Small intestine (tissue), 7 donors: ENCODE measurements around the gene PYDC1. TPM values are rescaled to one million over a fixed set of nuclear protein-coding genes. Genes with fewer than 3 reads are reported as not detected.

Source experiments
- DNase-seq, 2 donors: peaks; one replicate each; pipeline versions ENCODE4 v3.0.0 to v3.0.0-alpha.2; 2013
- FAIRE-seq: peaks from 2 replicates; lab custom pipeline; 2012; peaks lifted over from hg19 to GRCh38; lab: Jason Lieb, UNC
- H3K27ac ChIP-seq, 3 donors: one replicate each; pipeline ENCODE4 v1.5.1; 2013; ENCODE audit warnings: low read length in 2 of 3, mild to moderate bottlenecking in 2 of 3, control low read depth in 1 of 3, inconsistent platforms in 1 of 3, low read depth in 1 of 3, moderate library complexity in 1 of 3
- H3K27me3 ChIP-seq, 3 donors: one replicate each; pipeline ENCODE4 v1.6.1; 2013; ENCODE audit warnings: low read length in 3 of 3, inconsistent platforms in 1 of 3; ENCODE audit not compliant: control insufficient read depth in 3 of 3, insufficient read depth in 3 of 3
- H3K36me3 ChIP-seq, 3 donors: one replicate each; pipeline ENCODE4 v1.6.1; 2013; ENCODE audit warnings: low read length in 3 of 3, inconsistent platforms in 1 of 3, low read depth in 1 of 3, mild to moderate bottlenecking in 1 of 3, moderate library complexity in 1 of 3; ENCODE audit not compliant: control insufficient read depth in 3 of 3, insufficient read depth in 2 of 3
- H3K4me1 ChIP-seq, 3 donors: one replicate each; pipeline ENCODE4 v1.6.1; 2013; ENCODE audit warnings: low read length in 2 of 3, inconsistent platforms in 1 of 3, low read depth in 1 of 3, mild to moderate bottlenecking in 1 of 3, moderate library complexity in 1 of 3; ENCODE audit not compliant: control insufficient read depth in 3 of 3, insufficient read depth in 2 of 3
- H3K4me3 ChIP-seq, 3 donors: one replicate each; pipeline ENCODE4 v1.5.1; 2013; ENCODE audit warnings: low read length in 3 of 3, control low read depth in 1 of 3, inconsistent platforms in 1 of 3, low read depth in 1 of 3, mild to moderate bottlenecking in 1 of 3, moderate library complexity in 1 of 3
- H3K9me3 ChIP-seq, 2 donors: one replicate each; pipeline ENCODE4 v1.6.1; 2013; ENCODE audit warnings: low read depth in 1 of 2, low read length in 1 of 2; ENCODE audit not compliant: control insufficient read depth in 2 of 2, insufficient read depth in 1 of 2
- WGBS, 3 donors: extraction: QIAGEN DNeasy Blood & Tissue Kit; methylation state at CpG; one replicate each; pipeline ENCODE4 v1.1.7; 2013; 5-methylcytosine and 5-hydroxymethylcytosine counted together
- polyA plus RNA-seq, 4 donors: library from polyadenylated mRNA; stranded (reverse) in 3 of 4; unstranded in 1 of 4; fragments of 200-250 nt in 3 of 4; fragments of 120-200 nt in 1 of 4; gene quantifications; one replicate each; pipeline versions ENCODE4 v1.2.1 to v1.2.3, GENCODE V29; 2013
- donor health status: healthy with polysubstance abuse.
- donor health status: control.
- donor health status: control.
- donor health status: Bipolar disorder and iron deficiency.
- donor health status: healthy.

PYDC1 gene
- polyA plus RNA-seq, 4 donors, result 0.32 TPM; not detected in 3

DNA sequence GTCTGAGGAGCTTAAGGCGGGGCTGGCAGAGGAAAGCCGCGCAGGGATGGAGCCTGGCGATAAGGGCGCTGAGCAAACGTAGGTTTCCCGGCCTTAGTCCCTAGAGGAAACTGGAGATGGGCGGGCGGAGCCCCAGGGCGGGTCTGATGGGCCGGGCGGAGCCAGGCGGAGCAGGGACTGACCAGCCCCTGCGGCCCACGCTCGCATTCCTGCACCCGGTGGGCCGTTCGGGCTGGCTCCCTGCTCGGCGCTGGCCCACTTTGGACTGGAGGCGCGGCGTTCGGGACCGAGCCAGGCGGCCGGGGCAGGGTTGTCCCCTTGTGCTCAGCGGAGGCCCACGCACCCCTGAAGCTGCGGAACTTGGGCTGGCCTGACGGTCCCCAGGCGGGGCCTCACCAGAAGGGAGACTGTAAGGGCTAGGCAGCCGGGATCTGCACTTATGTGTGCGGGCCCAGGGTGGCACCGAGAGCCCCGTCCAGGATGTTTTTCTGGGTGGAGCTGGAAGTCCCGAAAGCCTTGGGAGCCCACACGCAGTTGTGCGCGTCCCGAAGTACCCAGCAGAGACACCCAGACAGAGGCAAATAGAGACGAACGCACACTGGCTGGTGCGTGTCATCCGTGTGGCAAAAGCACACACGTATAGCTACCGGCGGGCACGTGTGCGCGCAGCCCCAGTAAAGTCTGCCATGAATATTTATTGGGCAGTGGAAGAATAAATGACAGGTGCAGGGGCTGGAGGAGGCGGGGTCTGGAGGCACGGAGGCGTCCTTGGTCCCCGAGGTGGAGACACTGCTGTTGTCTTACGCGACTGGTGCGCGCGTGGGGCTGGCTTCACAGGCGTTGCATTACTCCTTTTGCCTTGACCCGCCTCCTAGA is 1.4 kb downstream of the PYDC1 start:
- 1 to 2% (median 2%) methylated on average over 61 to 63 of the region's 63 CpGs for WGBS, 3 donors
- Histone ChIP-seq H3K36me3 (no peaks in the 10 kb centered on the region), H3K27me3 (peaks cover 0 to 30% (median 13%) of the 10 kb centered on the region in 3 donors), H3K4me1 (peaks cover 0 to 17% (median 0%) of the 10 kb centered on the region in 3 donors), H3K27ac (no peak overlapping the region), H3K9me3 (no peaks in the 10 kb centered on the region), H3K4me3 (peak overlapping the region in 2 of 3 donors; percentile 35 to 47)
- no peak for FAIRE-seq
- DNase-seq, result peak; percentile 59 to 76

DNA sequence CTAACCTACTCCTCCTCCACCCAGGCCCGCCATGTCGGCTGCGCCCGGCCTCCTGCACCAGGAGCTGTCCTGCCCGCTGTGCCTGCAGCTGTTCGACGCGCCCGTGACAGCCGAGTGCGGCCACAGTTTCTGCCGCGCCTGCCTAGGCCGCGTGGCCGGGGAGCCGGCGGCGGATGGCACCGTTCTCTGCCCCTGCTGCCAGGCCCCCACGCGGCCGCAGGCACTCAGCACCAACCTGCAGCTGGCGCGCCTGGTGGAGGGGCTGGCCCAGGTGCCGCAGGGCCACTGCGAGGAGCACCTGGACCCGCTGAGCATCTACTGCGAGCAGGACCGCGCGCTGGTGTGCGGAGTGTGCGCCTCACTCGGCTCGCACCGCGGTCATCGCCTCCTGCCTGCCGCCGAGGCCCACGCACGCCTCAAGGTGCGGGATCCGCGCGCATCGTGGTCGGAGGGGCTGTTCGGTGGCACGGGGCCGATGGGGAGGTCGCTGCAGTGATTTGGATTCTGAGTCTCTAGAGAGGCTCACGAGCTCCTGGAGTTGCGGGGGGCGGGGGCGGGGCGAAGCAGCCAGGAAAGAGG is 2.1 kb downstream of the PYDC1 start:
- 16 to 24% (median 24%) methylated on average over 34 to 58 of the region's 58 CpGs for WGBS, 3 donors
- Histone ChIP-seq H3K27me3 (peaks cover 0 to 30% (median 13%) of the 10 kb centered on the region in 3 donors), H3K9me3 (no peaks in the 10 kb centered on the region)

DNA sequence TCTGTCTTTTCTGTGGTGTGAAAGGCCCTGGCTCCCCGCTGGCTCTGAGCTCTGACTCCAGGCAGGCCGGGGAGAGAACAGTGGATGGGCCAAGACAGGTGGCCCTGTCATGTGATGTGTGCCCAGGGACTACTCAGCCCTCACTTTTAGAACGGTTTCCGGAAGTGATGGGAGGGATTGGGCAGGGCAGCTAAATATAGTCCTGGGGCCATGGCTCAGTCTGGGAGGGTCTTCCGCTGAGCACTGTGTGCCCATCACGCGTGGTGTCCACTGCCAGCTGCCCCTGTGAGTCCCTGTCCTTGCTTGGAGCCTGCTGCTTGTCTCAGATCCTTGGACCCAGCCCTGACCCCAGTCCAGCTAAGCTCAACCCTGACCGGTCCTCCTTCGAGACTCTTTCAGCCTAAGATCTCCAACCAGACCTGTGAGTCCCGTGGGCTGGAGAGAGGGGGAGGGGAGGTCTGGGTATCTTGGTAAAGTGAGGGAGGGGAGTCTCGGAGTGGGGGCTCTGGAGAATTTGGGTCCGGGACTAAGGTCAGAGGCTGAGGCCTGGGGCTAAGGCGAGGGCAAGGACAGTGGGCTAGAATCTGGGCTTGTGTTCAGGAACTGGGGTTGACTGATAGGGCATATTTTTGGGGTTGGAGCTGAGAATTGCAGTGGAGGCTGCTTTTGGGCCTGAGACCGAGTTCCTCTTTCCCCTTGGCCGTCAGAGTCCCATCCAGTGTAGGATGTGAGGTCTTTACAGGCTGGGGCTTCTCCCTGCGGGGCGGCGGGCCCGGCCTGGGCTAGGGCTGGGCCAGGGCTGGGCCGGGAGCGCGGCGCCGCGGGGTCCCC is 2.8 kb downstream of the PYDC1 start, which contains the start of gene TRIM72:
TRIM72 (plus strand) TSS at position 243 of the 831 bp plus-strand sequence. CDS start 620 bp downstream, outside the sequence.
- Histone ChIP-seq H3K4me1 (peaks cover 0 to 17% (median 0%) of the 10 kb centered on the region in 3 donors), H3K4me3 (peak within 1 kb of the TSS in 1 of 3 donors; percentile 35), H3K9me3 (no peaks in the 10 kb centered on the region), H3K27me3 (peaks cover 0 to 30% (median 13%) of the 10 kb centered on the region in 3 donors), H3K36me3 (no peaks in the 10 kb centered on the region), H3K27ac (no peak within 1 kb of the TSS)
- no peak for DNase-seq
- 72 to 91% (median 83%) methylated on average over 16 to 25 of the region's 25 CpGs for WGBS, 3 donors
- FAIRE-seq, result no peak

More for the DNA sequence above, 2.1 kb downstream of the PYDC1 start:
- DNase-seq (no peak), FAIRE-seq (no peak)
- Histone ChIP-seq H3K36me3 (no peaks in the 10 kb centered on the region), H3K4me1 (peaks cover 0 to 17% (median 0%) of the 10 kb centered on the region in 3 donors), H3K4me3 (peak overlapping the region in 2 of 3 donors; percentile 35 to 47), H3K27ac (no peak overlapping the region)

DNA sequence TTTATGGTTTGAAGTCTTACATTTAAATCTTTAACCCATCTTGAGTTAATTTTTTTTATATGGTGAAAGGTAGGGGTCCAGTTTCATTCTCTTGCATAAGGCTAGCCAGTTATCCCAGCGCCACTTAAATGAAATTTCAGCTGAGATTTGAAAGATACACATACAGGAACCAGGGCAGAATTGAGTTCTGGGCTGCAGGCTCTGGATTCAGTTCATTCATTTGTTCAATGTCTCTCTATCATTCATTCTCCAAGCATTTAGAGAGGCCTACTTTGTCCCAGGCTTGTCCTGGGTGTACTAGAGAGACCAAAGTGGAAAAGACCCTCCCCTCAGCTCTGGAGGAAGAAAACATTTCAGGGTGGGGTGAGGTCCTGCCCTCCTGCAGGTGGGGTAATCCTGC is 3.6 kb downstream of the PYDC1 start:
- DNase-seq (no peak), FAIRE-seq (no peak)
- H3K9me3 ChIP-seq, result no peaks in the 10 kb centered on the region
- H3K4me3 ChIP-seq, result no peak overlapping the region
- no peaks in the 10 kb centered on the region for H3K36me3 ChIP-seq
- H3K27me3 ChIP-seq, result peaks cover 0 to 30% (median 13%) of the 10 kb centered on the region in 3 donors
- 96 to 100% (median 98%) methylated on average over 1 of the region's 1 CpG for WGBS, 3 donors
- H3K27ac ChIP-seq, result no peak overlapping the region
- peaks cover 0 to 22% (median 0%) of the 10 kb centered on the region in 3 donors for H3K4me1 ChIP-seq

DNA sequence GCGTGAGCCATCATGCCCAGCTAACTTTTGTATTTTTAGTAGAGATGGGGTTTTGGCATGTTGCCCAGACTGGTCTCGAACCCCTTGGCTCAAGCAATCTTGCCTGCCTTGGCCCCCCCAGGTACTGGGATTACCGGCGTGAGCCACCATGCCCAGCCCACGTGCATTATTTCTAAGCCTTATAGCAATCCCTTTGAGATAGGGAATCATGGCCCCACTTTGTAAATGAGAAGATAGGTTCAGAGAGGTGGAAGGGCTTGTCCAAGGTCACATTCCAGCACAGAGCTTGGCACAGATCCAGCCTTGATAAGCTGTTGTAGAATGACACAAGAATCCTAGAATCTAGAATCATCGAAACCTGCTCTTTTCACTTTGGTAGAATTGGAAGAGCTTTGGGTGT is 10.2 kb downstream of the PYDC1 start:
- no peak for FAIRE-seq

DNA sequence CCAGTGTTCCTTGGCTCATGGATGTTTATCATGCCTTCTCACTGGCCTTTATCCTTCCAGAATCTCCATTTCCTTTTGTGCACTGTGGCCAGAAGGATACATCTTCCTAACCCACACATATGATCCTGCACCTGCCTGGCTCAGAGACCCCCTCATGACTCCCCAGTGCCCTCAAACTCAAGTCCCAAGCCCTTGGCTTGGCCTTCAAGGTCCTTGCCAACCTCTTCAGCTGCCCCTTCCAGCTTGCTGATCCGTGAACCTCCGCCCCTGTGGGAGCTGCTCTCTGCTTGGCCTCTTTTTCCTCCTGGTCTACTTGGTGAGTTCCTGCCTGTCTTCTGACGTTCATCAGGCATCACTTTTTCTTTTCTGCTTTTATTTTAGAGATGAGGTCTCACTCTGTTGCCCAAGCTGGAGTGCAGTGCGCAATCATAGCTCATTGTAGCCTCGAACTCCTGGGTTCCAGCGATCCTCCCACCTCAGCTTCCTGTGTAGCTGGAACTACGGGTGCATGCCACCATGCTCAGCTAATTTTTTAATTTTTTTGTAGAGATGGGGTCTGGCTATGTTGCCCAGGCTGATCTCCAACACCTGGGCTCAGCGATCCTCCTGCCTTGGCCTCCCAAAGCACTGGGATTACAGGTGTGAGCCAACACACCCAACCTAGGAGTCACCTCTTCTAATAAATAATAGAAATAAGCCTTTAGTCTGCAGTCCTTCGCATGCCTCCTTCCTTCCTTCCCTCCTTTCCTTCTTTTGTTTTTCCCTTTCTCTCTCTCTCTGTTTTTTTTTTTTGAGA is 11.9 kb downstream of the PYDC1 start:
- 88 to 91% (median 91%) methylated on average over 9 of the region's 9 CpGs for WGBS, 3 donors
- Histone ChIP-seq H3K4me3 (no peak overlapping the region), H3K36me3 (peaks cover 0 to 5% (median 0%) of the 10 kb centered on the region in 3 donors), H3K9me3 (no peaks in the 10 kb centered on the region), H3K27ac (no peak overlapping the region), H3K27me3 (no peaks in the 10 kb centered on the region), H3K4me1 (peaks cover 0 to 29% (median 10%) of the 10 kb centered on the region in 3 donors)
- DNase-seq (no peak), FAIRE-seq (no peak)

More for the DNA sequence above, 10.2 kb downstream of the PYDC1 start:
- Histone ChIP-seq H3K27ac (no peak overlapping the region), H3K4me3 (no peak overlapping the region), H3K36me3 (no peaks in the 10 kb centered on the region), H3K27me3 (no peaks in the 10 kb centered on the region), H3K4me1 (peaks cover 0 to 17% (median 10%) of the 10 kb centered on the region in 3 donors), H3K9me3 (no peaks in the 10 kb centered on the region)
- peak; percentile 49 to 83 for DNase-seq
- WGBS, 3 donors, result 19 to 54% (median 45%) methylated on average over 6 of the region's 6 CpGs

DNA sequence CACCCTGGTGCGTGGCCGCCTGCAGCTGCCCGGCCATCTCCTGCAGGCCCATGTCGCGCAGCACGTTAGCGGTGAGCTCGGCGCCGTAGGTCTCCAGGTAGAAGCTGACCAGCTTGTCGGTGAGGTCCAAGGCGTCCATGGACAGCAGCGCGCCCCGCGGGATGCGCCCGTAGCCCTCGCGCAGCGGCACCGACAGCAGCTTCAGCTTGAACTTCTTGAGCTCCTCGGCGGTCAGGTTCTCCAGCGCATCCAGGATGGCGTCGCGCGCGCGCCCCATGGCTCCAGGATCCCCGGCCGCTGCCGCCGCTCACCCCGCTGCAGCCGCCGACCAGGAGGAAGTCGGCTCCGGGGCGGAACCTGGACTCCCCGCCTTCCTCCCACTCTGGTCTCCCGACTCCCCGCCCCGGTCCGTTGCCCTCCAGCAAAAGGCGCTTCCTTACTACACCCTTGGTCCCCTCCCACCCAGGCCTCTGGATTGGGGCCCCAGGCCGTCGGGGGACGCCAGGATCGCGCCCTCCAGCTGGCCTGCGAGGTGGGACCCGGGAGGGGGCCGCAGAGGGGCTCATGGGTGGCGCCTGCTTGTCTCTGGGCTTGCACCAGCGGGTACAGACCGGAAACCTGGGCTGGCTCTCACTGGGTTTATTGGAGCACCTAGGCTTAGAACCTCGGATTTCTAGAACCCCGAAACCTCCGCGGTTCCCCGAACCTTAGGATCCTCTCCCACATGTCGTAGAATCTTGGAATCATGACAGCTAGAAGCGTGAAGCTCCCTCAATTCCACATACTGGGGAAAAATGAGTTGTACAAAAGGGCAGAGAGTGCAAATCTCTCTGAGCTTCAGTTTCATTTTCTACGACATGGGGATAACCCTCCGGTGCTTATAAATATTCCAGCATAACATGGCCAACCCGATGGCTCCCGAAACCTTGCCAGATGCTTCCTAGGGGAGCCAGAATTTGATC is 14.2 kb downstream of the PYDC1 start, which contains the start of gene PYCARD:
PYCARD (minus strand) TSS at position 347 of the 962 bp plus-strand sequence; CDS start at position 277, 70 bp downstream.
- H3K36me3 ChIP-seq, result peaks cover 0 to 15% (median 0%) of the 10 kb centered on the region in 3 donors
- FAIRE-seq (no peak), DNase-seq (peak; percentile 79 to 87)
- peaks cover 0 to 24% (median 13%) of the 10 kb centered on the region in 3 donors for H3K4me1 ChIP-seq
- peak within 1 kb of the TSS; percentile 71 to 95 (median 82) for H3K27ac ChIP-seq
- H3K9me3 ChIP-seq, result no peaks in the 10 kb centered on the region
- H3K4me3 ChIP-seq, result peak within 1 kb of the TSS; percentile 66 to 79 (median 70)
- 2 to 5% (median 4%) methylated on average over 63 to 69 of the region's 69 CpGs for WGBS, 3 donors
- no peaks in the 10 kb centered on the region for H3K27me3 ChIP-seq
